SK-N-MC (cell line): ENCODE results near the gene MAML3.

Experiments
- EZH2 ChIP-seq: fragments of 200-600 bp; sonication (generic); IDR thresholded peaks from one replicate; pipeline ENCODE4 v1.6.1; 2017; ENCODE audit warnings: antibody characterized with exemption
- FOXP2 ChIP-seq: optimal IDR thresholded peaks from 2 replicates; pipeline ENCODE3; 2011; ENCODE audit warnings: mild to moderate bottlenecking, moderate library complexity; ENCODE audit not compliant: insufficient read depth; ENCODE audit errors: extremely low read length, control extremely low read depth
- POLR2AphosphoS5 ChIP-seq: IDR thresholded peaks from 2 replicates; pipeline ENCODE4 v1.6.1; 2012; ENCODE audit warnings: mild to moderate bottlenecking, low read depth, low read length, borderline replicate concordance

DNA sequence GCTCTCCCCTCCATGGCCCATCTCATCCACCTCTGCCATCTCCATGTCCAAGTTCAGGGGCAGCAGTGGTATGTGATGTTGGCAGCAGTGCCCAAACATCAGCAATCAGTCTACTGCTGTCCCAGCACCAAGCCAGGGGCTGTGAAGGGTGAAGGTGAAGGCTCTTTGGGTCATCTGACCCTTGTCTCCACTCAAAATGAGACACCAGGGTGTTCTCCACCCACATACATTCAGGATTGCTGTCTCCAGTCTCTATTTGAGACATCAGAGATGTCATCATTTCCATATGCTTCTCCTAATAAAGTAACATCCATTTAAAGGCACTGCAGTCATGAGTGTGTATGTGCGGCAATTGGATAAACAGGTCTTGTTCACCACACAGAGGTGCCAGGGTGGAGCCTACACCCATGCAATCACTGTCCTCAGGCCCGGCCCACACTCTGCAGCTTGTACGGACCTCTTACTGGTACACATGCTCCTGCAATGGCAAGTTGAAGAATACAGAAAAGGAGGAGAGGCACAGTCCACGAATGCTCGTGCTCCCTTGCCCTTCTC, 22.2 kb downstream of the MAML3 start:
- TF ChIP-seq POLR2AphosphoS5: no peak
- TF ChIP-seq EZH2: no peak
- TF ChIP-seq FOXP2: no peak
